WTC11 (cell line): Measurements from ENCODE around the gene HOXC4. TPM values are rescaled to one million over a fixed set of nuclear protein-coding genes. Genes with fewer than 3 reads are reported as not detected.

Experiments used
- ATAC-seq: fragments of 200-7000 bp; cut with Tn5 transposase; 2 replicates; pipeline ENCODE4 v1.10.0; 2021; ENCODE audit warnings: mild to moderate bottlenecking, moderate library complexity
- CTCF ChIA-PET: fragments of 300-600 bp; sonication (Branson Sonifier 250); formaldehyde crosslinking; loops from one replicate; lab custom pipeline; 2021; ENCODE audit warnings: antibody characterized with exemption; lab: Charles Lee
- POLR2A ChIA-PET: fragments of 350-600 bp; sonication (Branson Sonifier 250); formaldehyde crosslinking; loops from one replicate; lab custom pipeline; 2021; ENCODE audit warnings: antibody characterized with exemption; lab: Charles Lee
- DNase-seq: peaks from one replicate; pipeline ENCODE4 v3.0.0; 2021; ENCODE audit warnings: low spot score
- H3K27ac Mint-ChIP-seq: 2 replicates; pipeline ENCODE4 v1.8.0; 2021; ENCODE audit warnings: mixed read lengths
- H3K27me3 Mint-ChIP-seq: 2 replicates; pipeline ENCODE4 v1.8.0; 2021; ENCODE audit warnings: low read depth, mild to moderate bottlenecking, moderate library complexity, mixed read lengths
- H3K36me3 Mint-ChIP-seq: 2 replicates; pipeline ENCODE4 v1.8.0; 2021; ENCODE audit warnings: mixed read lengths
- H3K4me1 Mint-ChIP-seq: 2 replicates; pipeline ENCODE4 v1.8.0; 2022; ENCODE audit warnings: mixed read lengths
- H3K4me3 Mint-ChIP-seq: 2 replicates; pipeline ENCODE4 v1.8.0; 2021; ENCODE audit warnings: mild to moderate bottlenecking, moderate library complexity, mixed read lengths
- H3K9me3 Mint-ChIP-seq: 2 replicates; pipeline ENCODE4 v1.8.0; 2021; ENCODE audit warnings: mixed read lengths
- AR ChIP-seq: fragments of 250-450 bp; sonication (Bioruptor Pico); IDR thresholded peaks from 2 replicates; pipeline ENCODE4 v1.9.0; 2021; ENCODE audit warnings: mild to moderate bottlenecking
- CBFB ChIP-seq: sonication (generic); formaldehyde crosslinking; IDR thresholded peaks from 2 replicates; pipeline ENCODE4 v1.8.1; 2022; ENCODE audit warnings: mild to moderate bottlenecking, low read depth, missing genetic modification reagents
- CREB1 ChIP-seq: sonication (generic); formaldehyde crosslinking; IDR thresholded peaks from 2 replicates; pipeline ENCODE4 v1.8.0; 2023; ENCODE audit warnings: mild to moderate bottlenecking, missing genetic modification reagents
- ETV6 ChIP-seq: sonication (generic); formaldehyde crosslinking; IDR thresholded peaks from 2 replicates; pipeline ENCODE4 v1.8.1; 2022; ENCODE audit warnings: mild to moderate bottlenecking, missing genetic modification reagents
- GRHL2 ChIP-seq: fragments of 250-450 bp; sonication (Bioruptor Pico); IDR thresholded peaks from 2 replicates; pipeline ENCODE4 v1.8.0; 2022; ENCODE audit warnings: mild to moderate bottlenecking, moderate library complexity; ENCODE audit not compliant: insufficient replicate concordance, severe bottlenecking
- NR3C1 ChIP-seq: sonication (generic); formaldehyde crosslinking; conservative IDR thresholded peaks from 2 replicates; pipeline ENCODE4 v1.8.1; 2023; ENCODE audit warnings: low read depth, mild to moderate bottlenecking, missing genetic modification reagents
- SMAD3 ChIP-seq: sonication (generic); formaldehyde crosslinking; IDR thresholded peaks from 2 replicates; pipeline ENCODE4 v1.8.0; 2022; ENCODE audit warnings: missing genetic modification reagents, mild to moderate bottlenecking, borderline replicate concordance
- TEAD1 ChIP-seq: sonication (generic); formaldehyde crosslinking; IDR thresholded peaks from 2 replicates; pipeline ENCODE4 v1.8.0; 2022; ENCODE audit warnings: mild to moderate bottlenecking, missing genetic modification reagents
- TP53 ChIP-seq: sonication (generic); formaldehyde crosslinking; IDR thresholded peaks from 2 replicates; pipeline ENCODE4 v1.8.1; 2023; ENCODE audit warnings: mild to moderate bottlenecking, missing genetic modification reagents
- ZBTB43 ChIP-seq: sonication (generic); formaldehyde crosslinking; IDR thresholded peaks from 2 replicates; pipeline ENCODE4 v1.8.1; 2023; ENCODE audit warnings: mild to moderate bottlenecking, missing genetic modification reagents
- ZNF219 ChIP-seq: sonication (generic); formaldehyde crosslinking; IDR thresholded peaks from 2 replicates; pipeline ENCODE4 v1.8.0; 2023; ENCODE audit warnings: missing genetic modification reagents, mild to moderate bottlenecking, borderline replicate concordance
- ZNF281 ChIP-seq: sonication (generic); formaldehyde crosslinking; IDR thresholded peaks from 2 replicates; pipeline ENCODE4 v1.8.0; 2023; ENCODE audit warnings: mild to moderate bottlenecking, missing genetic modification reagents
- ZNF512 ChIP-seq: sonication (generic); formaldehyde crosslinking; IDR thresholded peaks from 2 replicates; pipeline ENCODE4 v1.8.1; 2022; ENCODE audit warnings: missing genetic modification reagents, borderline replicate concordance
- total RNA-seq: library from RNA; stranded (reverse); gene quantifications from 3 replicates; pipeline ENCODE4 v1.2.3, GENCODE V29; 2021
- TF ChIP-seq, protein P1 (sequence below): sonication (generic); formaldehyde crosslinking; IDR thresholded peaks from 2 replicates; pipeline ENCODE4 v1.8.0; 2022; ENCODE audit warnings: mild to moderate bottlenecking, missing genetic modification reagents
- TF ChIP-seq, protein P2 (sequence below): sonication (generic); formaldehyde crosslinking; IDR thresholded peaks from 2 replicates; pipeline ENCODE4 v1.8.0; 2023; ENCODE audit warnings: missing genetic modification reagents
- TF ChIP-seq, protein P3 (sequence below): fragments of 250-450 bp; sonication (Bioruptor Pico); conservative IDR thresholded peaks from 2 replicates; pipeline ENCODE4 v1.9.0; 2021; ENCODE audit warnings: mild to moderate bottlenecking
- TF ChIP-seq, protein P4 (sequence below): sonication (generic); formaldehyde crosslinking; IDR thresholded peaks from 2 replicates; pipeline ENCODE4 v1.8.1; 2023; ENCODE audit warnings: mild to moderate bottlenecking, missing genetic modification reagents

Gene HOXC4
- total RNA-seq, 1 experiment from 2014 or later = 0.46 TPM

DNA sequence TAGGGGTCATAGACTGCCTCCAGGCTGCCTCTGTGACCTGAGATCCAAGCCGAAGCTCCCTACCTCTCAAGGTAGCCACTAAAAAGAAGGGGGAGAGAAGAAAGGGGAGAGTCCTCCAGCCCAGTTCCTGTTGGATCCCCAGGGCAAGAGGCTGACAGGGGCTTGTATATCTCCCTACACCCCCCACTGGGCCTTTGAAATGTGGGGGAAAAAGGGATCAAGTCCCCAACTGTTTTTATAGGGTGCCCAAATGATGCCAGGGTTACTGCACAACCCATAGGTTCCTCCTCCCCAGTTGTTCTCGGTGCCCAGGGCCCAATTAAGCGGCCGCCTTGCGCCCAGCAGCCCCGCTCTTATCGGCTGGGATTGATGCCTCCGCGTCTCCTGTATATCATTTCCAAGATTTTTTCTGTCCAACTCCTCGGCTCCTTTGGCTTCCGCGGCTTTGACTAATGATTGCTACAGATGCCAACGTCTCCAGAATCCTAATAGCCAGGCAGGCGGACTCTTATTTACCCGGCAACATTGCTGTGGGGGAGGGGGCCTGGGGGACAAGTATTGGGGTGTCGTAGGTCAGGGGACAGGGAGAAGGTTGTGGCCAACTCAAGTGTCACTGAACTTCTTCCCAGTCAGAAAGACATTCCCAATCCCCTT lies 7.6 kb upstream of the HOXC4 start (continued):
- no peak for TF ChIP-seq ZNF281 (CRISPR knock-in tag)
- TF ChIP-seq, protein P1, sequence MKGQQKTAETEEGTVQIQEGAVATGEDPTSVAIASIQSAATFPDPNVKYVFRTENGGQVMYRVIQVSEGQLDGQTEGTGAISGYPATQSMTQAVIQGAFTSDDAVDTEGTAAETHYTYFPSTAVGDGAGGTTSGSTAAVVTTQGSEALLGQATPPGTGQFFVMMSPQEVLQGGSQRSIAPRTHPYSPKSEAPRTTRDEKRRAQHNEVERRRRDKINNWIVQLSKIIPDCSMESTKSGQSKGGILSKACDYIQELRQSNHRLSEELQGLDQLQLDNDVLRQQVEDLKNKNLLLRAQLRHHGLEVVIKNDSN (CRISPR knock-in tag) = no peak
- no peak for TF ChIP-seq TEAD1 (CRISPR knock-in tag)
- TF ChIP-seq ETV6 (CRISPR knock-in tag) = no peak
- TF ChIP-seq AR (CRISPR knock-in tag) = no peak

DNA sequence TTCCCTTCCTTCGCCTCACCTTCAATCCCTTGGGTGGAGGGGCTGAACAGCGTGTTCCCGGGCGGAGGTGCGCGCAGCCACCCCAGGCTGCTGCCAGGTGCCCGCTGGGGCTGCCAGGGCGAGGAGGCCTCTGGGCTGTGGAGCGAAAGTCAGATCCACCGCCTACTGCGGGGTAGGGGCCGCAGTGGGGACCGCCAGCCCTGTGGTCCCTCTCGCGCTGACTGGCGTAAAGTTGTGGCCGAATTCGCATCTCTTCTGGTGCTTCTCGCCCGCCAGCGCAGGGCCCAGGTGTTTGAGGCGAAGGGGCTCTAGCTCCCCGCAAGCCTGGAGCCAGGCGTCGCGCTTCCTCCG lies 6.9 kb upstream of the HOXC4 start:
- peak overlapping the region; percentile 54 for H3K4me3 Mint-ChIP-seq
- ATAC-seq (peak; percentile 32), DNase-seq (peak; percentile 40)
- H3K4me1 Mint-ChIP-seq = peaks cover 29% of the 10 kb centered on the region
- peaks cover 100% of the 10 kb centered on the region for H3K27me3 Mint-ChIP-seq
- H3K27ac Mint-ChIP-seq = no peak overlapping the region
- POLR2A ChIA-PET = interaction anchor here (0.5 kb wide), 1 partner anchor 108 kb away, joined by 4 read pairs; the partner anchor contains the start of gene HOXC13
- no peaks in the 10 kb centered on the region for H3K9me3 Mint-ChIP-seq
- no peaks in the 10 kb centered on the region for H3K36me3 Mint-ChIP-seq
- CTCF ChIA-PET = interaction anchor here (0.9 to 1.0 kb wide), 2 partner anchors 8 to 14 kb away, joined by 4 to 9 read pairs; no protein-coding TSS in a partner anchor
- TF ChIP-seq ZBTB43 (CRISPR knock-in tag) (no peak), NR3C1 (CRISPR knock-in tag) (no peak), ZNF512 (CRISPR knock-in tag) (no peak), CREB1 (CRISPR knock-in tag) (no peak), TP53 (CRISPR knock-in tag) (no peak), ZNF281 (CRISPR knock-in tag) (no peak), SMAD3 (CRISPR knock-in tag) (no peak), CBFB (CRISPR knock-in tag) (no peak), ZNF219 (CRISPR knock-in tag) (no peak), GRHL2 (CRISPR knock-in tag) (no peak)
- TF ChIP-seq, protein P2, sequence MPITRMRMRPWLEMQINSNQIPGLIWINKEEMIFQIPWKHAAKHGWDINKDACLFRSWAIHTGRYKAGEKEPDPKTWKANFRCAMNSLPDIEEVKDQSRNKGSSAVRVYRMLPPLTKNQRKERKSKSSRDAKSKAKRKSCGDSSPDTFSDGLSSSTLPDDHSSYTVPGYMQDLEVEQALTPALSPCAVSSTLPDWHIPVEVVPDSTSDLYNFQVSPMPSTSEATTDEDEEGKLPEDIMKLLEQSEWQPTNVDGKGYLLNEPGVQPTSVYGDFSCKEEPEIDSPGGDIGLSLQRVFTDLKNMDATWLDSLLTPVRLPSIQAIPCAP = no peak
- TF ChIP-seq, protein P3, sequence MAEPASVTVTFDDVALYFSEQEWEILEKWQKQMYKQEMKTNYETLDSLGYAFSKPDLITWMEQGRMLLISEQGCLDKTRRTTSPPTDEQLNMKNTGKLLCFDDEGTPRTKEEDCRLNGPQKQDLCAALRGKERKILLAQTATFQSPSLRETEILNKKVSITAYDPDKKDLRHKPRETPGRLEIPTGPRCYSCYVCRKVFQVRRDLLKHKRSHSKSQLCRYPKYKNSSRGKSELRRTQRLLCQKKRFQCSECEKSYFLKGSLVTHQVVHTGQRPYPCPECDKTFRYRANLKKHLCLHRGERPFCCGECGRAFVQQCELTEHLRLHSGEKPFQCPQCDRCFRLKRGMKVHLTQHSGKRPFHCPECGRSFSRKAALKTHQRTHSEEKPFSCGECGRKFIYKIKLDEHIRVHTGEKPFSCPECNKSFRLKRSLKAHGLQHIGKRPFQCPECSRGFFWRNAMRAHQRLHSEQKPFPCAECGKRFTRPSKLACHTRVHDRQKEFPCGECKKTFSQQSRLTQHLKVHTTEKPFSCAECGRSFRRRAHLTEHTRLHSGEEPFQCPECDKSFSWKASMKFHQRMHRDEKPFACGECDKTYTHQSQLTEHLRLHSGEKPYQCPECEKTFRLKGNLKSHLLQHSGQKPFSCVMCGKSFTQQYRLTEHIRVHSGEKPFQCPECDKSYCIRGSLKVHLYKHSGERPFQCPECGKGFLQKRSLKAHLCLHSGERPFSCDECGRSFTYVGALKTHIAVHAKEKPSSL (CRISPR knock-in tag) = no peak
- TF ChIP-seq, protein P4, sequence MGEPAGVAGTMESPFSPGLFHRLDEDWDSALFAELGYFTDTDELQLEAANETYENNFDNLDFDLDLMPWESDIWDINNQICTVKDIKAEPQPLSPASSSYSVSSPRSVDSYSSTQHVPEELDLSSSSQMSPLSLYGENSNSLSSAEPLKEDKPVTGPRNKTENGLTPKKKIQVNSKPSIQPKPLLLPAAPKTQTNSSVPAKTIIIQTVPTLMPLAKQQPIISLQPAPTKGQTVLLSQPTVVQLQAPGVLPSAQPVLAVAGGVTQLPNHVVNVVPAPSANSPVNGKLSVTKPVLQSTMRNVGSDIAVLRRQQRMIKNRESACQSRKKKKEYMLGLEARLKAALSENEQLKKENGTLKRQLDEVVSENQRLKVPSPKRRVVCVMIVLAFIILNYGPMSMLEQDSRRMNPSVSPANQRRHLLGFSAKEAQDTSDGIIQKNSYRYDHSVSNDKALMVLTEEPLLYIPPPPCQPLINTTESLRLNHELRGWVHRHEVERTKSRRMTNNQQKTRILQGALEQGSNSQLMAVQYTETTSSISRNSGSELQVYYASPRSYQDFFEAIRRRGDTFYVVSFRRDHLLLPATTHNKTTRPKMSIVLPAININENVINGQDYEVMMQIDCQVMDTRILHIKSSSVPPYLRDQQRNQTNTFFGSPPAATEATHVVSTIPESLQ = no peak
